Kidney capillary endothelial cell (primary cell): ENCODE results near the gene ATP6V0B.
A peak's percentile ranks its signal among the peaks of the same experiment; 100 is the strongest.

Experiments
- DNase-seq: peaks from one replicate; pipeline ENCODE4 v3.0.0-alpha.2; 2018; ENCODE audit warnings: low spot score

The ATP6V0B gene

GRCh38 chr1:43974443-43975248, at the start of gene ATP6V0B:
Gene ATP6V0B, plus strand, starts transcription at chr1:43974960. Its CDS starts 81 bp downstream, at chr1:43975041.
- peak; percentile 85 for DNase-seq

- no peak for DNase-seq
These were observed 48.9 kb upstream of the ATP6V0B start for GRCh38 chr1:43925846-43926245.

GRCh38 chr1:43930168-43930948, 44.4 kb upstream of the ATP6V0B start:
- no peak for DNase-seq

- no peak for DNase-seq
These were observed 43.8 kb upstream of the ATP6V0B start for GRCh38 chr1:43930949-43931275.

GRCh38 chr1:43931711-43932660, 42.8 kb upstream of the ATP6V0B start:
- DNase-seq = no peak

- DNase-seq = no peak
These were observed 41.9 kb upstream of the ATP6V0B start for GRCh38 chr1:43932786-43933385.

GRCh38 chr1:43933386-43934100, 41.2 kb upstream of the ATP6V0B start, which contains the start of gene ARTN:
Gene ARTN, plus strand, starts transcription at chr1:43933801. Its CDS starts 1,856 bp downstream, at chr1:43935657.
- no peak for DNase-seq

GRCh38 chr1:43934101-43934985, 40.4 kb upstream of the ATP6V0B start:
- DNase-seq = no peak

GRCh38 chr1:43934986-43935324, 39.8 kb upstream of the ATP6V0B start:
- DNase-seq = no peak

GRCh38 chr1:43935711-43936427, 38.9 kb upstream of the ATP6V0B start:
- no peak for DNase-seq

- no peak for DNase-seq
These were observed 38.2 kb upstream of the ATP6V0B start for GRCh38 chr1:43936431-43937151.

GRCh38 chr1:43937179-43937865, 37.4 kb upstream of the ATP6V0B start:
- no peak for DNase-seq

- DNase-seq = no peak
These were observed 36.4 kb upstream of the ATP6V0B start for GRCh38 chr1:43938383-43938782.

- no peak for DNase-seq
These were observed 35.7 kb upstream of the ATP6V0B start for GRCh38 chr1:43938892-43939587.

- DNase-seq = no peak
These were observed 32.3 kb upstream of the ATP6V0B start for GRCh38 chr1:43942411-43942810.

- no peak for DNase-seq
These were observed 29.9 kb upstream of the ATP6V0B start for GRCh38 chr1:43944860-43945259.

GRCh38 chr1:43945674-43946235, 29.0 kb upstream of the ATP6V0B start:
- no peak for DNase-seq
